NCI-H128 (cell line): ENCODE measurements around the gene MCTP1.

Experiments used
- DNase-seq: peaks from one replicate; lab custom pipeline; 2025; ENCODE audit not compliant: unreplicated experiment; lab: John Stamatoyannopoulos, UW

MCTP1 gene

DNA sequence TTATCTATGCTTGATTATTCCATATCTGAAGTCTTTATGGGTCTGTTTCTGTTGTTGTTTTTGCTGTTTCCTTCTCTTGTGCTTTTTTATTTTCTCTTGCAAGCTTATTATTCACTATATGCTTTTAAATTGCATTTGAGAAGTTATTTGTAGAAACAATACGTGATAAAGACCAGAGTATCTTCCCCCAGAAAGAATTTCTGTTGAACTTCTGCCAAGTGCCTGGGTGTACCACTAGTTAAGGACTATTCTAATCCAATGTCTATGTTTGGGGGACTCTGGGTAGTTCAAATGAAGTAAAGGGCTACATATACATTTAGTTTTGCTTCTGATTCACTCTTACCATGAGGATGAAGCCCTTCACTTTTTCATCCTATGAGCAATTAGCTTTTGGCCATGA lies 612.1 kb downstream of the MCTP1 start:
- DNase-seq: no peak

DNA sequence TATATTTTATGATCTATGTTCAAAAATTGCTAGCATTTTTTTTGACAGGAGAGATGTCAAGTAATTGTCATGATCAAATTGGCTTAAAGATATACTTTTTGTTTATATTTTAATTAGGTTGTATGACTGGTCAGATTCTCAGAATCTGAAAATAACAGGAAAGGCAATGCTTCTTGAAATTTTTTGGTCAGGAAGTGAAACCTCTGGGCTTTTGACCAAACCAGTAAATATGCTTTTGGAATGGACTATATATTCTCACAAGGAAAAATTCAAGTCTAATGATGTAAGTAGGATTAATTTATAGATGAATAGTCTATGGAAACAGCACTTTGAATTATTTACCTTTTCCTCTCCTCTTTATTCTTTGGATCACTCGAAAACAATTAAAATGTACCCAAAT lies 614.2 kb downstream of the MCTP1 start:
- no peak for DNase-seq

DNA sequence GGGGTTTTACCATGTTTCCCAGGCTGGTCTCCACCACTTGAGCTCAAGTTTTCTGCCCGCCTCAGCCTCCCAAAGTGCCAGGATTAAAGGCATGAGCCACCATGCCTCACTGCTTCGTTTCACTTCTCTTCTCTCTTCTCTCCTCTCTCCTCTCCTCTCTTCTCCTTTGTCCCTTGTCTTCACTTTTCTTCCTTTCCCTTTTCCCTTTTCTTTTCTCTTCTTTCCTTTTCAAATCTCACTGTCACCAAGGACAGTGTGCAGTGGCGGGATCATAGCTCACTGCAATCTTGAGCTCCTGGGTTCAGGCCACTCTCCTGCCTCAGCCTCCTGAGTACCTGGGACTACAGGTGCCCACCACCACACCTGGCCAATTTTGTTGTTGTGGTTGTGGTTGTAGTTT lies 617.0 kb downstream of the MCTP1 start:
- no peak for DNase-seq

DNA sequence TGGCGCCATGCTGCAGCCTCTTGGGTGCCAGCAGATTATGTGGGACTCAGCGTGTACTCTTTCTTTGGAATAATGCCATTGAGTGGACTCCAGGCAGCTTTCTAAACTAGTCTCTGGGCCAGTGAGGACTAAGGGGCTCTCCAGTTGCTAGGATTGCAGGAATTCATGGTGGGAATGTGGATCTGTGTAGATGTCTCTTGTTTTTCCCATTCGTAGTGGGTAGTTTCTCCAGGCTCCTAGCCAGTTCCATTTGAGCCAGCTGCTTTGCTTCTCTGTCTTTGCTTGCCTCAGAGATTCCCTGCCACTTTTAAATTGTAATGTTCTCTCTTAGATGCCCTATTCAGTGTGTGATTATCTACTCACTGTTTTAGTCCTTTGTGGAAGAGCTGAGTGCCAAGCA lies 623.8 kb downstream of the MCTP1 start:
- no peak for DNase-seq

DNA sequence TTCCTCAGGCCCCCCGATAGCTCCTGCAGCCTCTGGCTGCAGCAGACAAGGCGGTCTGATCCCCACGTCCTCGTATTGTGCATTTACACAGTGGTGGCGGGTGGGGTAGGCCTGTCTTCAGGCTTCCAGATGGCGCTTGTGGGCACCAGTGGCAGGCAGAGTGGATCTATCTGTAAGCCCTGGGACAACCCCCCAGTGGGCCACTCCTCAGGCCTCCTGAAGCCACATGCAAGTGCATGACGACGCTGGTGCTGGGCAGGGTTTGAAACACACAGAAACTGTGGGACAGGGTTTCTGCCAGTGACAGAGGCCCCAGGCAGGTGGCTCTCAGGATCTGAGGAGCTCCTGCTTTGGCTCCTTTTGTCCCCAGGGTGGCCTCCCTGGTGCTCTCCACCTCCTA lies 624.4 kb downstream of the MCTP1 start:
- DNase-seq: no peak

DNA sequence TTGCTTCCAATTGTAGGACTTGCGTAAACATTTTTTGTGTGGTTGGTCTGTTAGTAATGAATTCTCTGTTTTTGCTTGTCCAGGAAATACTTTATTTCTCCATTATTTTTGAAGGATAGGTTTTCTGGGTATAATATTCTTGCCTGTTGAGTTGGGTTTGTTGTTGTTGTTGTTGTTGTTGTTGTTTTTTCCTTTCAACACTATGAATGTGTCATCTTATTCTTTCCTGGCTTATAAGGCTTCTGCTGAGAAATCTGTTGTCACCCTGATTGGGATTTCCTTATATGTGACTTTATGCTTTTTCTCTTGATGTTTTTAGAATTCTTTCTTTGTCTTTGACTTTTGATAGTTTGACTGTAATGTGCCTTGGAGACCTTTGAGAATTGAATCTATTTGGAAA lies 626.6 kb downstream of the MCTP1 start:
- no peak for DNase-seq
